ENCODE measurements around the gene ZC3HAV1. TPM values are rescaled to one million over a fixed set of nuclear protein-coding genes. Genes with fewer than 3 reads are reported as not detected.

Gene ZC3HAV1
- total and polyA plus RNA-seq, 2 of the 13 experiments (the other 11 are each of a cell fraction or from before 2014, with no cell fraction given) = 12.7 to 23.7 TPM

DNA sequence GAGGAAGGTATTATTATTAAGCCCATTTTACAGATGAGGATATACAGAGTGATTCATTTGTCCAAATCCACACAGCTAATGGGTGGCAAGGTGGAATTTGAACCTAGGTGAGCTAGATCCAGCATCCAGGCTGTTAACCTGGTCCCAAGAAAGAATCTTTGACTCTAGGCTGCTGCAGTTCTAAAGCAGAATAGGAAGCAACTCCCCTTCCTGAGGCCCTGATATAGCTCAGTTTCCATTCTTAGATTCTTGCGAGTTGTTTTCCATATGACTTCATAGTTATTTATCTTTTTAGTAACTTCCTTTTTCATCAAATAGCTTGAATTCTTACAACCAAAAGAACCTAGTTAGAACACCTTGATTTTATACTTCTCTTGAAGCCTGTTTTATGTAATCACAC lies 49.6 kb downstream of the ZC3HAV1 start:
- 100% methylated on average over 1 of the region's 1 CpG for WGBS (ENCODE audit: low lambda C conversion rate)
- Histone ChIP-seq H3K79me2 (ENCODE audit: insufficient read depth, low read length) (no peaks in the 10 kb centered on the region), H3K9ac (ENCODE audit: insufficient read depth, low read depth, low read length) (no peak overlapping the region), H3K36me3 (replicated peaks in 1 of 2; ENCODE audit: control insufficient read depth in 1 of 2, insufficient read depth in 2 of 2, low read length in 2 of 2) (peaks cover 24 to 68% of the 10 kb centered on the region in 2 experiments; a peak in 4 of 5 replicates), H3K27me3 (ENCODE audit: control insufficient read depth in 1 of 2, insufficient read depth in 2 of 2, low read length in 2 of 2) (no peaks in the 10 kb centered on the region), H3K4me2 (ENCODE audit: low read depth, low read length) (no peak overlapping the region), H3K4me3 (replicated peaks in 1 of 3; ENCODE audit: insufficient read depth in 1 of 3, low read depth in 2 of 3, low read length in 3 of 3) (no peak overlapping the region), H4K20me1 (ENCODE audit: insufficient read depth, low read length) (no peaks in the 10 kb centered on the region), H2AFZ (ENCODE audit: low read length) (no peak overlapping the region), H3K27ac (ENCODE audit: extremely low read length, insufficient read depth, low read length) (no peak overlapping the region), H3K9me3 (ENCODE audit: low read length) (no peaks in the 10 kb centered on the region), H3K4me1 (ENCODE audit: insufficient read depth, low read length) (no peaks in the 10 kb centered on the region)
- in situ Hi-C loops (cut with HindIII; ENCODE audit: extremely low pct_ligation_motif_present, low pct_unique_long_range_greater_than_20kb) = no loop called here
- TF ChIP-seq MAF1 (CRISPR knock-in tag; IDR thresholded peaks at IDR 0.05; ENCODE audit: borderline replicate concordance) (no peak), ZNF296 (CRISPR knock-in tag; conservative IDR thresholded peaks at IDR 0.05) (no peak)
- ATAC-seq (no peak), FAIRE-seq (no peak), DNase-seq (ENCODE audit: low spot score) (no peak)
- BruUV-seq (replicated peaks) = no TSS peak
- POLR2A ChIA-PET = no interaction called here
- intact Hi-C loops (cut with micrococcal nuclease; ENCODE audit: unreplicated experiment) = no loop called here
- CTCF ChIA-PET (ENCODE audit: low intra/inter-chr PET ratio, low total read pairs) = no interaction called here

- H3K9ac ChIP-seq (ENCODE audit: insufficient read depth, low read depth, low read length) = no peak overlapping the region
- no peaks in the 10 kb centered on the region for H3K9me3 ChIP-seq (ENCODE audit: low read length)
- H3K4me1 ChIP-seq (ENCODE audit: insufficient read depth, low read length) = no peaks in the 10 kb centered on the region
- POLR2A ChIA-PET = no interaction called here
- in situ Hi-C loops (cut with HindIII; ENCODE audit: extremely low pct_ligation_motif_present, low pct_unique_long_range_greater_than_20kb) = no loop called here
- DNase-seq (ENCODE audit: low spot score) (no peak), FAIRE-seq (no peak), ATAC-seq (no peak)
- H3K36me3 ChIP-seq (replicated peaks in 1 of 2; ENCODE audit: control insufficient read depth in 1 of 2, insufficient read depth in 2 of 2, low read length in 2 of 2) = peaks cover 22 to 68% of the 10 kb centered on the region in 2 experiments
- H3K27me3 ChIP-seq (ENCODE audit: control insufficient read depth in 1 of 2, insufficient read depth in 2 of 2, low read length in 2 of 2) = no peaks in the 10 kb centered on the region
- 98% methylated on average over 5 of the region's 5 CpGs for WGBS (ENCODE audit: low lambda C conversion rate)
- H2AFZ ChIP-seq (ENCODE audit: low read length) = no peak overlapping the region
- no peak overlapping the region for H3K4me2 ChIP-seq (ENCODE audit: low read depth, low read length)
- CTCF ChIA-PET (ENCODE audit: low intra/inter-chr PET ratio, low total read pairs) = no interaction called here
- no TSS peak for BruUV-seq (replicated peaks)
- H3K4me3 ChIP-seq (replicated peaks in 1 of 3; ENCODE audit: insufficient read depth in 1 of 3, low read depth in 2 of 3, low read length in 3 of 3) = no peak overlapping the region
- H3K79me2 ChIP-seq (ENCODE audit: insufficient read depth, low read length) = no peaks in the 10 kb centered on the region
- no peak overlapping the region for H3K27ac ChIP-seq (ENCODE audit: extremely low read length, insufficient read depth, low read length)
- no peaks in the 10 kb centered on the region for H4K20me1 ChIP-seq (ENCODE audit: insufficient read depth, low read length)
- intact Hi-C loops (cut with micrococcal nuclease; ENCODE audit: unreplicated experiment) = no loop called here
- TF ChIP-seq NCOA2 (CRISPR knock-in tag; IDR thresholded peaks at IDR 0.05) (no peak), MYNN (CRISPR knock-in tag; IDR thresholded peaks at IDR 0.05; ENCODE audit: low read depth) (no peak), MIXL1 (CRISPR knock-in tag; IDR thresholded peaks at IDR 0.05) (no peak), RNF2 (conservative IDR thresholded peaks at IDR 0.05; ENCODE audit: low read depth) (no peak), MAFF (IDR thresholded peaks at IDR 0.05; ENCODE audit: low read depth, low read length) (no peak), CHCHD3 (CRISPR knock-in tag; IDR thresholded peaks at IDR 0.05) (no peak), ZNF329 (CRISPR knock-in tag; IDR thresholded peaks at IDR 0.05; ENCODE audit: low read depth) (no peak), TRIM24 (CRISPR knock-in tag; IDR thresholded peaks at IDR 0.05) (no peak), CEBPB (IDR thresholded peaks at IDR 0.05; ENCODE audit: borderline replicate concordance, low read depth, low read length) (no peak), PRDM10 (CRISPR knock-in tag; IDR thresholded peaks at IDR 0.05; ENCODE audit: low read depth) (no peak), SATB2 (CRISPR knock-in tag; IDR thresholded peaks at IDR 0.05) (no peak), USF2 (IDR thresholded peaks at IDR 0.05; ENCODE audit: low read depth, low read length) (no peak), USF2 (CRISPR knock-in tag; IDR thresholded peaks at IDR 0.05; ENCODE audit: borderline replicate concordance) (no peak)
These were observed 50.6 kb downstream of the ZC3HAV1 start for GRCh38 chr7:139058943-139059342.
